SK-N-MC (cell line): ENCODE results near the gene C2orf49.

ENCODE experiments used
- DNase-seq: peaks from one replicate; pipeline ENCODE4 v3.0.0-alpha.2; 2011; ENCODE audit warnings: low read depth, low spot score
- H3K27ac ChIP-seq: fragments of 200-600 bp; sonication (generic); 2 replicates; pipeline ENCODE4 v1.5.1; 2016; ENCODE audit warnings: mixed run types
- H3K36me3 ChIP-seq: fragments of 200-600 bp; sonication (generic); 2 replicates; pipeline ENCODE4 v1.6.1; 2017; ENCODE audit warnings: antibody characterized with exemption, low read length, mixed read lengths; ENCODE audit not compliant: insufficient read depth
- H3K4me3 ChIP-seq: fragments of 200-600 bp; sonication (generic); 2 replicates; pipeline ENCODE4 v1.5.1; 2016
- H3K9ac ChIP-seq: fragments of 200-600 bp; sonication (generic); 2 replicates; pipeline ENCODE4 v1.8.0; 2017; ENCODE audit warnings: mixed run types, mixed read lengths; ENCODE audit not compliant: insufficient read length
- H3K9me3 ChIP-seq: fragments of 200-600 bp; sonication (generic); 2 replicates; pipeline ENCODE4 v1.6.1; 2017; ENCODE audit warnings: low read depth, mild to moderate bottlenecking, antibody characterized with exemption, low read length, moderate library complexity, mixed read lengths
- EZH2 ChIP-seq: fragments of 200-600 bp; sonication (generic); IDR thresholded peaks from one replicate; pipeline ENCODE4 v1.6.1; 2017; ENCODE audit warnings: antibody characterized with exemption
- FOXP2 ChIP-seq: optimal IDR thresholded peaks from 2 replicates; pipeline ENCODE3; 2011; ENCODE audit warnings: mild to moderate bottlenecking, moderate library complexity; ENCODE audit not compliant: insufficient read depth; ENCODE audit errors: extremely low read length, control extremely low read depth
- POLR2AphosphoS5 ChIP-seq: IDR thresholded peaks from 2 replicates; pipeline ENCODE4 v1.6.1; 2012; ENCODE audit warnings: mild to moderate bottlenecking, low read depth, low read length, borderline replicate concordance

C2orf49 gene

GRCh38 chr2:105298017-105298416 lies 39.3 kb upstream of the C2orf49 start:
- no peak for DNase-seq
- no peak for TF ChIP-seq FOXP2
- no peak for TF ChIP-seq POLR2AphosphoS5
- TF ChIP-seq EZH2 = no peak
- Histone ChIP-seq H3K36me3 (peaks cover 32% of the 10 kb centered on the region), H3K4me3 (no peak overlapping the region), H3K9ac (no peak overlapping the region), H3K27ac (no peak overlapping the region), H3K9me3 (no peaks in the 10 kb centered on the region)

DNA sequence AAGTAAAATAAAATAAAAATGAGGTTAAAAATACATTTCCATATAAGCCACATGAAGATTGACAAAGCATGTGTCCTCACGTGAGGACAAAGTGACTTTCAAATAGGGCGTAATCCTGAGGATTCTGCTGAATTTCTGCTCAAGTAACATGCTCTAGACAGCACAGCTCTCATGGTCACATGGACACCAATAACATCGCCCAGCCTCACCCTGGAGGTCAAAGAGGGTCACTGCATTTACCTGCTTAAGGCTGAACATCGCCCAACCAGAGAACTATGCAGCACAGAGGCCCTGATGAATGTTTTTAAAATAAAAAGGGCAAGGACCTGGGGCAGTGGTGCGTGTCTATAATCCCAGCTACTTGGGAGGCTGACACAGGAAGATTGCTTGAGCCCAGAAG lies 38.0 kb upstream of the C2orf49 start:
- Histone ChIP-seq H3K9ac (no peak overlapping the region), H3K9me3 (no peaks in the 10 kb centered on the region), H3K36me3 (peaks cover 26% of the 10 kb centered on the region), H3K4me3 (no peak overlapping the region), H3K27ac (no peak overlapping the region)
- TF ChIP-seq POLR2AphosphoS5 (no peak), EZH2 (no peak), FOXP2 (no peak)
- DNase-seq = no peak

GRCh38 chr2:105301646-105302045 lies 35.7 kb upstream of the C2orf49 start:
- Histone ChIP-seq H3K9me3 (no peaks in the 10 kb centered on the region), H3K27ac (no peak overlapping the region), H3K9ac (no peak overlapping the region), H3K4me3 (no peak overlapping the region), H3K36me3 (peaks cover 15% of the 10 kb centered on the region; the same call in 1 of the 2 replicates)
- no peak for DNase-seq
- TF ChIP-seq FOXP2 (no peak), POLR2AphosphoS5 (no peak), EZH2 (no peak)

DNA sequence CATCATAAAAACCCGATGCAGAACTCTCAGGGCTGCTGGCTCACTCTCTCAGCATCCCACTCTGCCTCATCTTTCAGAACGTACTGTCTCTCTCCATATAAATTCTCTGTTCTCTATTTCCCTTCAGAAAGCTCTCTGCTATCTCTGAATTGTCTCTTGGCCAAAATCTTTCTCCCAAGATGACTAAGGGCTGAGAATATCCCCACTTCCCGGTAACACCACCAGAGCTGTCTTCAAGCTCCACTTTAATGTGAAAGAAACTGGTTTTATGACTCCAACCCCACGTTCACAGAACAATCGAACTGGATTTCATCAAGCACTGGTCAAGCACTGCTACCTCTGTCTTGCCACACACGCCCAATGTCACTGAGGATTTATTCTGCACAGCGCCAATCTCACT lies 30.2 kb upstream of the C2orf49 start:
- Histone ChIP-seq H3K9ac (no peak overlapping the region), H3K9me3 (no peaks in the 10 kb centered on the region), H3K27ac (no peak overlapping the region), H3K36me3 (peaks cover 11% of the 10 kb centered on the region; the same call in 1 of the 2 replicates), H3K4me3 (no peak overlapping the region)
- TF ChIP-seq EZH2 = no peak
- no peak for TF ChIP-seq FOXP2
- no peak for TF ChIP-seq POLR2AphosphoS5
- no peak for DNase-seq

DNA sequence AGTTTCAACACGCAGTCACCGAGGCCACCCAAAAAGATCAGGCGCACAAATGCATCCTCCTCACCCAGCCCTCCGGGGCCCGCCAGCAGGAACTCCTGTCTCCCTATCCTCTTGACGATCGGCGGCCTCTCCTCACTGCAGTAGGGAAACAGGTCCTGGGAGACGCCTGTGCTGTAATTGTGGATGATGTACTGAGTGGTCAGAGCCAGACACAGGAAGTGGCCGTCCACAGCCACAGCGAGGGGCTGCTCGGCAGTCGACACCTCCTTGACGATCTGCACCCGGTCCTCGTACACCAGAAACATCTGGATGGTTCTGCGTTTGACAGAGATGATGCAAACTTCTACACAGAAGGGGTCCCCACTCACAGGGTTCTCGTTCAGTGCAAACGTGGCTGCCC lies 29.8 kb upstream of the C2orf49 start:
- Histone ChIP-seq H3K9me3 (no peaks in the 10 kb centered on the region), H3K4me3 (no peak overlapping the region), H3K9ac (no peak overlapping the region), H3K27ac (no peak overlapping the region), H3K36me3 (peaks cover 11% of the 10 kb centered on the region; the same call in 1 of the 2 replicates)
- DNase-seq = no peak
- TF ChIP-seq EZH2 (no peak), FOXP2 (no peak), POLR2AphosphoS5 (no peak)

- Histone ChIP-seq H3K36me3 (peaks cover 11% of the 10 kb centered on the region; the same call in 1 of the 2 replicates), H3K27ac (no peak overlapping the region), H3K4me3 (no peak overlapping the region), H3K9me3 (no peaks in the 10 kb centered on the region), H3K9ac (no peak overlapping the region)
- TF ChIP-seq FOXP2 (no peak), POLR2AphosphoS5 (no peak), EZH2 (no peak)
- no peak for DNase-seq
Measured at GRCh38 chr2:105307962-105308361, 29.4 kb upstream of the C2orf49 start.

DNA sequence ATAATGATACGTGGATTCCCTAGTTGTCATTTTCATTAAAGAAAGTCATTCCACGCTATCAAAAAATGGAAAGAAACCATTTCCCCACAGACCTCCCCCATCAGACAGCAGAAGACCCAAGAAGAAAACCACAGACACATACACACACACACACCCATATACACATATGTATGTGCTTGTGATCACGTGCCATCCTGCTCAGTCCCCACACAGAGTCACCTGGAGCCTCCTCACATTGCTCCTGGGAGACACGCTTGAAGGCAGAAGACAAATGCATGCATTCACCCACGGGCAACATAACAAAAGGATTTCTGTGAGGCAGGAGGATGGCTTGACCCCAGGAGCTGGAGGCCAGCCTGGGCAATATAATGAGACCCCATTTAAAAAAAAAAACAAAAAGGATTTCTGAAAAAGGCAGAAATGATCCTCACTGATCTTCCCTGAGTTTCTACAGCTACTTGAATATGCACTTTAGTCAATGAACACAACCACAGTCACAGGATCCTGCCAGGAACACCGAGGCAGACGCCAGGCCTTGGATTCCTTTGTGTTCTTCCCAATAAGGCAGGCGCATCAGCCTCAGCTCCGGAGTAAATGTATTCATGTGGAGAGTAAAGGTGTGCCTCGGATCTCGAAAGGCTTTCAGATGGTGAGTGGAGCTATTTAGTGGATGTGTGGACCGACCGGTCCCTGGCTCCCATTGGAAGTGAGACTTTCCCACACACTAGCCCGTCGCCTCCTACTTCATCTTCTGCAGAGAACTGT lies 28.8 kb upstream of the C2orf49 start:
- Histone ChIP-seq H3K9ac (no peak overlapping the region), H3K27ac (no peak overlapping the region), H3K36me3 (peaks cover 11% of the 10 kb centered on the region; the same call in 1 of the 2 replicates), H3K9me3 (no peaks in the 10 kb centered on the region), H3K4me3 (no peak overlapping the region)
- no peak for TF ChIP-seq FOXP2
- no peak for TF ChIP-seq POLR2AphosphoS5
- TF ChIP-seq EZH2 = no peak
- no peak for DNase-seq

DNA sequence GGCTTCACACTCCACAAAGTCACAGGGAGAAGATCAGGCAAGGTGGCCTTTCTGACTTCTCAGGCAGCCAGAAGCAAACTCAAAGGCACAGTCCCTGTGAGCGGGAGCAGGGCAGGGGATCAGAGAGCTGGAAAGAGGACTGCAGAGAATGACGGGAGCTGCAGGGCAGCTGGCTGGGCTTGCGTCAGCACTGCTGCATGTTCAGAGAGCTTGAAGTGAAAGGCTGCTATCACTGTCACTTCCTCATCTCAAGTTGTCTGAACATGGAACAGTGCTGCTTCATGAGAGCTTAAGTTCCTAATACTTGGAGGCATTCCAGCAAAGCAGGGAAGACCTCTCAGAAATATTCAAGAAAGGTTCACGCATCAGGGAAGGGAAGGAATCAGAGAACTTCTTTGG lies 28.2 kb upstream of the C2orf49 start:
- Histone ChIP-seq H3K9ac (no peak overlapping the region), H3K27ac (no peak overlapping the region), H3K9me3 (no peaks in the 10 kb centered on the region), H3K36me3 (peaks cover 11% of the 10 kb centered on the region; the same call in 1 of the 2 replicates), H3K4me3 (no peak overlapping the region)
- DNase-seq = no peak
- TF ChIP-seq POLR2AphosphoS5 = no peak
- TF ChIP-seq EZH2 = no peak
- no peak for TF ChIP-seq FOXP2
